Suprapubic skin (tissue), 4 donors: ENCODE measurements around the gene KCTD1. TPM values are rescaled to one million over a fixed set of nuclear protein-coding genes. Genes with fewer than 3 reads are reported as not detected.
A peak's percentile ranks its signal among the peaks of the same experiment; 100 is the strongest.

Source experiments
- DNase-seq, 2 donors: peaks; one replicate each; pipeline ENCODE4 v3.0.0-alpha.2; 2019; ENCODE audit warnings: low spot score in 2 of 2
- H3K27ac ChIP-seq: fragments of 200-600 bp; sonication (generic); one replicate; pipeline ENCODE4 v1.5.1; 2019
- H3K27me3 ChIP-seq: fragments of 200-600 bp; sonication (generic); one replicate; pipeline ENCODE4 v1.5.1; 2019
- H3K36me3 ChIP-seq: fragments of 200-600 bp; sonication (generic); one replicate; pipeline ENCODE4 v1.5.1; 2019
- H3K4me1 ChIP-seq: fragments of 200-600 bp; sonication (generic); one replicate; pipeline ENCODE4 v1.5.1; 2019
- H3K4me3 ChIP-seq: fragments of 200-600 bp; sonication (generic); one replicate; pipeline ENCODE4 v1.5.1; 2019; ENCODE audit warnings: mild to moderate bottlenecking
- H3K9me3 ChIP-seq: fragments of 200-600 bp; sonication (generic); one replicate; pipeline ENCODE4 v1.5.1; 2019
- CTCF ChIP-seq, 2 donors: fragments of 200-600 bp in 1 of 2; fragments of 450-650 bp in 1 of 2; sonication (generic) in 1 of 2; IDR thresholded peaks; one replicate each; pipeline ENCODE4 v1.5.1; 2016 to 2019; ENCODE audit warnings: antibody characterized with exemption in 2 of 2, mild to moderate bottlenecking in 1 of 2, moderate library complexity in 1 of 2
- EP300 ChIP-seq: sonication (generic); formaldehyde crosslinking; IDR thresholded peaks from one replicate; pipeline ENCODE4 v1.6.1; 2017; ENCODE audit warnings: antibody characterized with exemption
- POLR2A ChIP-seq, 2 donors: fragments of 450-650 bp; IDR thresholded peaks; one replicate each; pipeline ENCODE4 v1.6.1; 2017; ENCODE audit warnings: antibody characterized with exemption in 2 of 2, mild to moderate bottlenecking in 2 of 2, moderate library complexity in 2 of 2
- POLR2AphosphoS5 ChIP-seq, 3 donors: sonication (generic); formaldehyde crosslinking; IDR thresholded peaks; one replicate each; pipeline ENCODE4 v1.6.1; 2017; ENCODE audit warnings: antibody characterized with exemption in 3 of 3
- WGBS: methylation state at CpG from one replicate; pipeline ENCODE4 v1.1.5; 2018; 5-methylcytosine and 5-hydroxymethylcytosine counted together
- total RNA-seq, 4 donors: library from RNA; depleted of rRNA; stranded (reverse); fragments of >200 nt; gene quantifications; one replicate each; pipeline ENCODE4 v1.1.0, GENCODE V29; 2016

Gene KCTD1
- total RNA-seq, 4 donors from 2014 or later, result 31.9 to 104 (median 69.7) TPM

DNA sequence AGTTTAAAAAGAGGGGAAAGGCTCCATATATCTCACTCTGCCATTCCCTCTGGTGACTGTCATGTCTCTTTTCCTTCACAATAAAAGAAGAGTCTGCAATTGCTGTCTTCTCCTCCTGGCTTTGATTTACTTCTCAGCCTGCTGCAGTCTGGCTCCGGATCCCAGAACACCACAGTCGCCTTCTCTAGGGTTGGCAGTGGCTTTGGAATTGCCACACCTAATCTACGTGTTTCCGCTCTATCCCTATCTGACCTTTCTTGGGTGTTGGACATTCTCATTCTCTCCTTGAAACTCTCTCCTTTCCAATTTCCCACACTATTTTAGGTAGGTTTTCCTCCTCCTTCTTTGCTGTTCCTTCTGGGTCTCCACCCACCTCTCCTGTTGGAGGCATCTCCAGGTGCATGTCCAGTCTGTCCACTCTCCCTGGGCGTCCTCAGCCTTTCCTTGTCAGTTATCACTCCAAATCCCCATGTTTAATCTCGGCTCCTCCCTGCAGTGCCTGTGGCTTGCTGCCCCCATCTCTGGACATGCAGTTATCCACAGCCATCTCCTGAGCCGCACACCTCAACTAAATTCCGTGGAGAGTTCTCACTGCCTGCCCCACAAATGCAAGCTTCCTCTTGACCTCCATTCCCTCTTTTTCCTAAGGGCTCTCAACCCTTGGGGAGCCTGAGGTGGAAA lies 112.8 kb downstream of the KCTD1 start:
- no peak for DNase-seq
- WGBS, result 63% methylated on average over 8 of the region's 8 CpGs
- no peaks in the 10 kb centered on the region for H3K36me3 ChIP-seq
- no peak overlapping the region for H3K27ac ChIP-seq
- no peaks in the 10 kb centered on the region for H3K27me3 ChIP-seq
- no peaks in the 10 kb centered on the region for H3K9me3 ChIP-seq
- H3K4me1 ChIP-seq, result peaks cover 18% of the 10 kb centered on the region
- H3K4me3 ChIP-seq, result no peak overlapping the region
- TF ChIP-seq POLR2A (IDR thresholded peaks at IDR 0.05), result no peak
- TF ChIP-seq CTCF (IDR thresholded peaks at IDR 0.05), result no peak
- no peak for TF ChIP-seq EP300
- TF ChIP-seq POLR2AphosphoS5 (IDR thresholded peaks at IDR 0.05), result no peak

GRCh38 chr18:26434887-26435286 lies 113.5 kb downstream of the KCTD1 start:
- Histone ChIP-seq H3K4me3 (no peak overlapping the region), H3K4me1 (peaks cover 11% of the 10 kb centered on the region), H3K36me3 (no peaks in the 10 kb centered on the region), H3K27me3 (no peaks in the 10 kb centered on the region), H3K9me3 (no peaks in the 10 kb centered on the region), H3K27ac (no peak overlapping the region)
- TF ChIP-seq CTCF (IDR thresholded peaks at IDR 0.05) (no peak), EP300 (no peak), POLR2A (IDR thresholded peaks at IDR 0.05) (no peak), POLR2AphosphoS5 (IDR thresholded peaks at IDR 0.05) (no peak)
- 44% methylated on average over 2 of the region's 2 CpGs for whole genome bisulfite sequencing
- no peak for DNase-seq

- no peaks in the 10 kb centered on the region for H3K9me3 ChIP-seq
- no peaks in the 10 kb centered on the region for H3K27me3 ChIP-seq
- TF ChIP-seq CTCF (IDR thresholded peaks at IDR 0.05), result no peak
- no peak overlapping the region for H3K27ac ChIP-seq
- no peak for DNase-seq
- H3K4me3 ChIP-seq, result no peak overlapping the region
- no peaks in the 10 kb centered on the region for H3K36me3 ChIP-seq
- H3K4me1 ChIP-seq, result peaks cover 10% of the 10 kb centered on the region
- WGBS, result 89% methylated on average over 5 of the region's 5 CpGs
These were observed 115.5 kb downstream of the KCTD1 start for GRCh38 chr18:26432651-26433424.

- H3K36me3 ChIP-seq, result no peaks in the 10 kb centered on the region
- 37% methylated on average over 5 of the region's 5 CpGs for WGBS
- no peaks in the 10 kb centered on the region for H3K4me1 ChIP-seq
These were observed 118.7 kb downstream of the KCTD1 start for GRCh38 chr18:26429535-26430226.

More at GRCh38 chr18:26429535-26430226, 118.7 kb downstream of the KCTD1 start:
- H3K4me3 ChIP-seq, result no peak overlapping the region
- H3K27ac ChIP-seq, result no peak overlapping the region
- H3K27me3 ChIP-seq, result no peaks in the 10 kb centered on the region
- DNase-seq, result peak in 1 of 2 donors; percentile 29
- H3K9me3 ChIP-seq, result no peaks in the 10 kb centered on the region
- TF ChIP-seq POLR2A (IDR thresholded peaks at IDR 0.05) (no peak), EP300 (no peak), CTCF (IDR thresholded peaks at IDR 0.05) (no peak), POLR2AphosphoS5 (IDR thresholded peaks at IDR 0.05) (no peak)
